Measurements from ENCODE around the gene PTPRG.

The PTPRG gene

GRCh38 chr3:61681636-61682035, 120.3 kb downstream of the PTPRG start:
- Histone ChIP-seq H3K4me3 (ENCODE audit: low read length) (no peak overlapping the region), H3K4me1 (ENCODE audit: low read length) (peaks cover 13% of the 10 kb centered on the region), H3K27me3 (ENCODE audit: low read depth, low read length) (no peaks in the 10 kb centered on the region), H3K36me3 (replicated peaks; ENCODE audit: low read depth, low read length) (no peaks in the 10 kb centered on the region), H3K9ac (ENCODE audit: low read length) (no peak overlapping the region), H3K27ac (ENCODE audit: low read length) (no peak overlapping the region), H2AFZ (ENCODE audit: low read depth, low read length) (no peak overlapping the region), H3K79me2 (ENCODE audit: low read length) (0 out of 2 replicates have a peak, but pooled peaks cover 10% of the 10 kb centered on the region), H3K9me3 (ENCODE audit: insufficient read depth, low read length) (no peaks in the 10 kb centered on the region), H4K20me1 (ENCODE audit: insufficient read depth, low read length) (0 out of 2 replicates have a peak, but pooled peaks cover 8% of the 10 kb centered on the region), H3K4me2 (ENCODE audit: low read length) (no peak overlapping the region)
- no peak for TF ChIP-seq CTCF (IDR thresholded peaks at IDR 0.05; ENCODE audit: low read depth, low read length)
- TF ChIP-seq EZH2phosphoT487 (IDR thresholded peaks at IDR 0.05; ENCODE audit: low read depth) = no peak

- Histone ChIP-seq H3K4me1 (ENCODE audit: low read length) (peaks cover 19% of the 10 kb centered on the region), H3K9ac (ENCODE audit: low read length) (no peak overlapping the region), H3K27ac (ENCODE audit: low read length) (no peak overlapping the region), H3K4me2 (ENCODE audit: low read length) (peak overlapping the region; percentile 34), H2AFZ (ENCODE audit: low read depth, low read length) (no peak overlapping the region), H4K20me1 (ENCODE audit: insufficient read depth, low read length) (0 out of 2 replicates have a peak, but pooled peaks cover 8% of the 10 kb centered on the region), H3K36me3 (replicated peaks; ENCODE audit: low read depth, low read length) (no peaks in the 10 kb centered on the region), H3K79me2 (ENCODE audit: low read length) (0 out of 2 replicates have a peak, but pooled peaks cover 12% of the 10 kb centered on the region), H3K4me3 (ENCODE audit: low read length) (no peak overlapping the region), H3K9me3 (ENCODE audit: insufficient read depth, low read length) (no peaks in the 10 kb centered on the region), H3K27me3 (ENCODE audit: low read depth, low read length) (no peaks in the 10 kb centered on the region)
- TF ChIP-seq CTCF (IDR thresholded peaks at IDR 0.05; ENCODE audit: low read depth, low read length) = no peak
- TF ChIP-seq EZH2phosphoT487 (IDR thresholded peaks at IDR 0.05; ENCODE audit: low read depth) = no peak
These were observed 121.5 kb downstream of the PTPRG start for GRCh38 chr3:61682671-61683548.

GRCh38 chr3:61683549-61684236, 122.3 kb downstream of the PTPRG start:
- no peak overlapping the region for H3K9ac ChIP-seq (ENCODE audit: low read length)
- no peak overlapping the region for H3K4me2 ChIP-seq (ENCODE audit: low read length)
- no peaks in the 10 kb centered on the region for H3K36me3 ChIP-seq (replicated peaks; ENCODE audit: low read depth, low read length)
- H3K79me2 ChIP-seq (ENCODE audit: low read length) = 0 out of 2 replicates have a peak, but pooled peaks cover 16% of the 10 kb centered on the region
- H3K27ac ChIP-seq (ENCODE audit: low read length) = no peak overlapping the region
- no peak overlapping the region for H2AFZ ChIP-seq (ENCODE audit: low read depth, low read length)
- H3K4me1 ChIP-seq (ENCODE audit: low read length) = peaks cover 19% of the 10 kb centered on the region
- H4K20me1 ChIP-seq (ENCODE audit: insufficient read depth, low read length) = 0 out of 2 replicates have a peak, but pooled peaks cover 8% of the 10 kb centered on the region
- H3K27me3 ChIP-seq (ENCODE audit: low read depth, low read length) = no peaks in the 10 kb centered on the region
- no peak overlapping the region for H3K4me3 ChIP-seq (ENCODE audit: low read length)
- TF ChIP-seq CTCF (IDR thresholded peaks at IDR 0.05; ENCODE audit: low read depth, low read length) (no peak), EZH2phosphoT487 (IDR thresholded peaks at IDR 0.05; ENCODE audit: low read depth) (no peak)
- H3K9me3 ChIP-seq (ENCODE audit: insufficient read depth, low read length) = no peaks in the 10 kb centered on the region

GRCh38 chr3:61684386-61684785, 123.0 kb downstream of the PTPRG start:
- Histone ChIP-seq H3K4me1 (ENCODE audit: low read length) (peaks cover 19% of the 10 kb centered on the region), H3K27me3 (ENCODE audit: low read depth, low read length) (no peaks in the 10 kb centered on the region), H3K4me3 (ENCODE audit: low read length) (no peak overlapping the region), H4K20me1 (ENCODE audit: insufficient read depth, low read length) (0 out of 2 replicates have a peak, but pooled peaks cover 8% of the 10 kb centered on the region), H3K27ac (ENCODE audit: low read length) (no peak overlapping the region), H3K9ac (ENCODE audit: low read length) (no peak overlapping the region), H3K4me2 (ENCODE audit: low read length) (no peak overlapping the region), H3K9me3 (ENCODE audit: insufficient read depth, low read length) (no peaks in the 10 kb centered on the region), H2AFZ (ENCODE audit: low read depth, low read length) (no peak overlapping the region), H3K36me3 (replicated peaks; ENCODE audit: low read depth, low read length) (no peaks in the 10 kb centered on the region), H3K79me2 (ENCODE audit: low read length) (0 out of 2 replicates have a peak, but pooled peaks cover 16% of the 10 kb centered on the region)
- no peak for TF ChIP-seq EZH2phosphoT487 (IDR thresholded peaks at IDR 0.05; ENCODE audit: low read depth)

All from OCI-LY3 (cell line).